Measurements from ENCODE around the gene RASGRP1. TPM values are rescaled to one million over a fixed set of nuclear protein-coding genes. Genes with fewer than 3 reads are reported as not detected.

RASGRP1 gene
- total RNA-seq, 1 experiment from 2014 or later = 1.6 TPM

GRCh38 chr15:38605744-38606143 is 41.1 kb upstream of the RASGRP1 start:
- no TSS peak for BruUV-seq (replicated peaks)
- no peaks in the 10 kb centered on the region for H3K9me3 ChIP-seq (ENCODE audit: control insufficient read depth in 1 of 2, insufficient read depth in 1 of 2, low read depth in 1 of 2, low read length in 2 of 2)

More at GRCh38 chr15:38605744-38606143, 41.1 kb upstream of the RASGRP1 start:
- TF ChIP-seq REST (IDR thresholded peaks at IDR 0.05; ENCODE audit: low read depth) = no peak
- no peak for TF ChIP-seq ZFX (IDR thresholded peaks at IDR 0.05)
- no peak for TF ChIP-seq FOSL1 (IDR thresholded peaks at IDR 0.05; ENCODE audit: low read depth)
- no peak for TF ChIP-seq SRF (IDR thresholded peaks at IDR 0.05; ENCODE audit: low read depth)
- TF ChIP-seq RAD21 (IDR thresholded peaks at IDR 0.05; ENCODE audit: low read depth) = no peak
- TF ChIP-seq CTCF (IDR thresholded peaks at IDR 0.05 in 2 of 3, conservative IDR thresholded peaks at IDR 0.05 in 1 of 3; ENCODE audit: borderline replicate concordance in 1 of 3, insufficient read depth in 1 of 3, low read depth in 2 of 3, low read length in 2 of 3) = no peak
- Histone ChIP-seq H3K4me2 (ENCODE audit: low read length) (no peak overlapping the region), H3K9me2 (ENCODE audit: insufficient read depth) (no peaks in the 10 kb centered on the region), H3K4me1 (ENCODE audit: control insufficient read depth in 1 of 2, insufficient read depth in 2 of 2, low read length in 2 of 2) (no peaks in the 10 kb centered on the region), H3K36me3 (ENCODE audit: control insufficient read depth in 1 of 2, insufficient read depth in 2 of 2, low read length in 2 of 2) (no peaks in the 10 kb centered on the region), H3K79me2 (ENCODE audit: insufficient read depth, low read length) (no peaks in the 10 kb centered on the region), H3K27me3 (ENCODE audit: insufficient read depth, low read length) (peaks cover 32% of the 10 kb centered on the region), H3K27ac (ENCODE audit: low read depth, low read length) (no peak overlapping the region), H3K9ac (ENCODE audit: low read length) (no peak overlapping the region), H2AFZ (ENCODE audit: low read depth, low read length, poor library complexity, severe bottlenecking) (no peak overlapping the region), H3K4me3 (replicated peaks in 1 of 2; ENCODE audit: low read depth in 1 of 2, low read length in 2 of 2) (no peak overlapping the region), H4K20me1 (ENCODE audit: insufficient read depth) (no peaks in the 10 kb centered on the region)
- POLR2A ChIA-PET = no interaction called here
- intact Hi-C loops (cut with micrococcal nuclease) = no loop called here
- RAD21 ChIA-PET (ENCODE audit: low non-redundant PET in 1 of 2, low total read pairs in 2 of 2, uncharacterized antibody in 2 of 2, unreplicated experiment in 2 of 2) = no interaction called here
- DNase-seq (ENCODE audit: low read depth, low spot score) (no peak), ATAC-seq (no peak)
- CTCF ChIA-PET = no interaction called here

All from HCT116 (cell line).